ENCODE results near the gene PEAK1. TPM values are rescaled to one million over a fixed set of nuclear protein-coding genes. Genes with fewer than 3 reads are reported as not detected.

The PEAK1 gene
- total and polyA plus RNA-seq, 3 donors from 2014 or later, result 33.2 to 130 (median 107) TPM

DNA sequence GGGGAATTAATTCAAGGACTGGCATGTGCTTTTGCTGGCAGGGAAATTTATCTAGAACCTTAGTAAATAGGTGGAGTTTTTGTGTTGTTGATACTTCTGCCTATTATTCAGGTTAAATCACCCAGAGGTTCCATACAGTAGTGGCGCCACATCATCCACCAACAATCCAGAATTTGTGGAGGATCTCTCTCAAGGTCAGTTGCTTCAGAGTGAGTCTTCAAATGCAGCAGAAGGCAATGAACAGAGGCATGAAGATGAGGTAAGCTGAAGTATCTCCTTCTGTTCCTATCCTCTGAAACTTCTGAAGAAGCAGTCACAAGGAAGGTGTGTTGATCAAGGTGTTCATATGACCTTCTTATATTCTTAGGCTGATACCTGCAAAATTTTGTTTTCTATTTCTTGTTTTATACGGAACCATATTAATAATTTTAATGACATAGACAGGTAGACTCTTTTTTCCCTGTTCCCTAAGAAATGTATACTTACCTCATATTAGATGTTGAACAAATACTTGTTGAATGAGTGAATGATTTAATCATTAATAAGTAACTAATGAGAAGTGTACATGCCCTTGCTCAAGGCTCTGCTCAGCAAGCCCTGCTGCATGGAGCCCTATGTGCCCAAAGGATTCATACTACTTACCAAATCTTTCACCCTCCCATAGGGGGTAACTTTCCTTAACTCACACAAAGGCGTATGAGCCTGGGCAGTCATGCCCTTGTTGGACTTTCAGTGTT, 44.4 kb upstream of the PEAK1 start:
- Histone ChIP-seq H3K9me3 (no peaks in the 10 kb centered on the region), H3K27me3 (no peaks in the 10 kb centered on the region), H3K36me3 (ENCODE audit: low read depth, missing control alignments) (no peaks in the 10 kb centered on the region), H3K27ac (no peak overlapping the region), H3K4me1 (no peaks in the 10 kb centered on the region), H3K4me3 (no peak overlapping the region)
- 92 to 96% methylated on average over 3 of the region's 3 CpGs for WGBS, 2 donors
- no peak for TF ChIP-seq POLR2A (IDR thresholded peaks at IDR 0.05)
- TF ChIP-seq, protein P1, sequence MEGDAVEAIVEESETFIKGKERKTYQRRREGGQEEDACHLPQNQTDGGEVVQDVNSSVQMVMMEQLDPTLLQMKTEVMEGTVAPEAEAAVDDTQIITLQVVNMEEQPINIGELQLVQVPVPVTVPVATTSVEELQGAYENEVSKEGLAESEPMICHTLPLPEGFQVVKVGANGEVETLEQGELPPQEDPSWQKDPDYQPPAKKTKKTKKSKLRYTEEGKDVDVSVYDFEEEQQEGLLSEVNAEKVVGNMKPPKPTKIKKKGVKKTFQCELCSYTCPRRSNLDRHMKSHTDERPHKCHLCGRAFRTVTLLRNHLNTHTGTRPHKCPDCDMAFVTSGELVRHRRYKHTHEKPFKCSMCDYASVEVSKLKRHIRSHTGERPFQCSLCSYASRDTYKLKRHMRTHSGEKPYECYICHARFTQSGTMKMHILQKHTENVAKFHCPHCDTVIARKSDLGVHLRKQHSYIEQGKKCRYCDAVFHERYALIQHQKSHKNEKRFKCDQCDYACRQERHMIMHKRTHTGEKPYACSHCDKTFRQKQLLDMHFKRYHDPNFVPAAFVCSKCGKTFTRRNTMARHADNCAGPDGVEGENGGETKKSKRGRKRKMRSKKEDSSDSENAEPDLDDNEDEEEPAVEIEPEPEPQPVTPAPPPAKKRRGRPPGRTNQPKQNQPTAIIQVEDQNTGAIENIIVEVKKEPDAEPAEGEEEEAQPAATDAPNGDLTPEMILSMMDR (IDR thresholded peaks at IDR 0.05), result no peak
- DNase-seq, result no peak
- intact Hi-C loops (cut with DNase I; ENCODE audit: low total_unique reads), result no loop called here

DNA sequence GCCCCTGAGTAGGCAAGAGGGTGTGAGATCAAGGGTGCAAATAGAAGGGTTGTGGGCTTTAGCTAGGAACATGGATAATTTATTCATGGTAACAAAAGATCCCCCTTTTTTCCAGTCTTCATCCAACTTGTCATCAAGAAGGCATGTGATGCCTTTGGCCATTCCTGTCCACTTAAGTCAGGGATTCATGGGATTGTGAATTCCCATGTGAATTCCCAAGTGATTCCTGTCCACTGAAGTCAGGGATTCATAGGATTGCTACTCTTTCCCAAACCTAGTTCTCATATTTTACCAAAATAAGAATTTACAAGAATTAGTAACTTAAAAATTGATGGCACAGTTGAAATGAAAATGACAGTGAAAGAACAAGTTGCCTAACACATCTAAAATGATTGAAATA, 41.6 kb upstream of the PEAK1 start:
- Histone ChIP-seq H3K36me3 (ENCODE audit: low read depth, missing control alignments) (no peaks in the 10 kb centered on the region), H3K27me3 (no peaks in the 10 kb centered on the region), H3K4me1 (peaks cover 4% of the 10 kb centered on the region), H3K4me3 (no peak overlapping the region), H3K27ac (no peak overlapping the region), H3K9me3 (no peaks in the 10 kb centered on the region)
- TF ChIP-seq, protein P1 (IDR thresholded peaks at IDR 0.05), result no peak
- no peak for TF ChIP-seq POLR2A (IDR thresholded peaks at IDR 0.05)
- intact Hi-C loops (cut with DNase I; ENCODE audit: low total_unique reads), result no loop called here
- no peak for DNase-seq

DNA sequence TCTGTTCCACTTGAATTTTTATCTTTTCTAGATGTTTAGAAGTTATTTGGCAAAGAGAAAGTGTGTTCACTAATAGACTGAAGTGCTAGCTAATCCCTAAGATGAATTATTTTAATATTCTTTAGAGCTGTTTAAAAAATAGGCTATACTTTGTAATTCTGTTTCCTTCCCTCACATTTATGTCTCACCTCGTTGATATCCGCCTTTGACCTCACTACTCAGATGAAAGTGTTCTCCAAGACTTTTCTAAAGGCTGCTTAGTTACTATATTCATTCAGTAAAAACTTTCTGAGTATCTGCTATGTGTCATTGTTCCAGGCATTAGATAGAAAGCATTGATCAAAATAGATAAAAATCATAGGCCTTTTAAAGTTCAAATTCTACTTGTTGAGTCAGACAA, 39.1 kb upstream of the PEAK1 start:
- Histone ChIP-seq H3K9me3 (no peaks in the 10 kb centered on the region), H3K27me3 (no peaks in the 10 kb centered on the region), H3K4me3 (no peak overlapping the region), H3K4me1 (peaks cover 8% of the 10 kb centered on the region), H3K36me3 (ENCODE audit: low read depth, missing control alignments) (no peaks in the 10 kb centered on the region), H3K27ac (no peak overlapping the region)
- DNase-seq, result no peak
- no peak for TF ChIP-seq POLR2A (IDR thresholded peaks at IDR 0.05)
- TF ChIP-seq, protein P1 (IDR thresholded peaks at IDR 0.05), result no peak
- intact Hi-C loops (cut with DNase I; ENCODE audit: low total_unique reads), result no loop called here
- WGBS, 2 donors, result 91 to 94% methylated on average over 2 of the region's 2 CpGs

DNA sequence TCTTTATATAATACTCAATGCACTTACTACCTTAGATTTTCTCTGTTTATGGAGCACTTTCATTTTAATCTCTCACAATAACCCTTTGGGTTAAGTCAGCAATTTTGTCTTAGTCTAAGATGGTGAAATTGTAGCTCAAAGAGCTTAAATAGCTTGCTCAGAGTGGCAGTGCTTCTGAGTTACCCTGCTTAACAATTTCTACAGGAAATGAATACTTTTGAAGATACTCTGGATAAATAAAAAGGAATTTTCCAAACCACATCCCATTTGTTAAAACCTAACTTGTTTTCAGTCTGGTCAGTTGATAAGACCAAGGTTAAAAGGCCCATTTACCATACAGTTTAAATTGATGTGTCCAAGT, 38.0 kb upstream of the PEAK1 start:
- Histone ChIP-seq H3K36me3 (ENCODE audit: low read depth, missing control alignments) (no peaks in the 10 kb centered on the region), H3K4me3 (no peak overlapping the region), H3K27me3 (no peaks in the 10 kb centered on the region), H3K9me3 (no peaks in the 10 kb centered on the region), H3K4me1 (peaks cover 8% of the 10 kb centered on the region), H3K27ac (no peak overlapping the region)
- no peak for DNase-seq
- no peak for TF ChIP-seq POLR2A (IDR thresholded peaks at IDR 0.05)
- TF ChIP-seq, protein P1 (IDR thresholded peaks at IDR 0.05), result no peak
- intact Hi-C loops (cut with DNase I; ENCODE audit: low total_unique reads), result no loop called here
